ENCODE data around the gene ACAN. TPM values are rescaled to one million over a fixed set of nuclear protein-coding genes. Genes with fewer than 3 reads are reported as not detected.

ACAN gene
- total RNA-seq, 1 experiment from 2014 or later: 0.50 TPM

DNA sequence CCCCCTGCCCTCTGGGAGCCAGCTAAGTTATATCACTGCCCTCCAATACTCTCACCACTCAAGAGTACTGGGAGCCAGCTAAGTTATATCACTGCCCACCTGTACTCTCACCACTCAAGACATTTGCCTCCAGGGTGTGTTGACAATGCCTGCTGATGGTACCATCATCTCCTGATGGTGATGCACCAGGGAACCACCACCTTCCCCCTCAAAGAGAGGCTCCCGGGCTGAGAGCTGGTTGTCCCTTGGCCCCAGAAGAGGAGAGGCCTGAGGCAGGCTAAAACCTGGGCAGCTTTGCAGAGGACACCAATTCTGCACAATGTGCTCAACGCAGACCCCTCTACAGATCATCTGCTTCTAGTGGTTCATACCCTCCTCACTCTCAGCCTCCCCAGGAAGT is 99.6 kb downstream of the ACAN start:
- H3T11ph ChIP-seq (ENCODE audit: low read length): no peak overlapping the region
- no peaks in the 10 kb centered on the region for H4K20me1 ChIP-seq (ENCODE audit: control insufficient read depth, insufficient read depth, insufficient read length)
- H3K14ac ChIP-seq (ENCODE audit: insufficient read depth, low read length): no peak overlapping the region
- no peak overlapping the region for H2BK20ac ChIP-seq (ENCODE audit: low read depth, low read length, poor library complexity, severe bottlenecking)
- Mint-ChIP-seq H3K4me1 (peaks cover 35 to 88% of the 10 kb centered on the region in 2 experiments), H3K9me3 (no peaks in the 10 kb centered on the region), H3K36me3 (ENCODE audit: insufficient read depth in 1 of 3, low read depth in 3 of 3) (peaks cover 72 to 98% (median 96%) of the 10 kb centered on the region in 3 experiments), H3K27me3 (ENCODE audit: low read depth) (no peaks in the 10 kb centered on the region; the same call in 1 of the 2 replicates), H3K4me3 (no peak overlapping the region), H3K27ac (peak overlapping the region in 1 of 3 experiments; percentile 84; a peak in 3 of 7 replicates)
- H2BK5ac ChIP-seq (ENCODE audit: insufficient read length, low read length): no peak overlapping the region
- H2BK12ac ChIP-seq (ENCODE audit: insufficient read length, low read depth, low read length): no peak overlapping the region
- H3K9ac ChIP-seq (ENCODE audit: extremely low read depth, insufficient read length, low read length): no peak overlapping the region
- no peaks in the 10 kb centered on the region for H3K27me3 ChIP-seq (ENCODE audit: insufficient read depth, low read length)
- no peak overlapping the region for H2BK120ac ChIP-seq (ENCODE audit: low read depth, low read length, poor library complexity, severe bottlenecking)
- no peak overlapping the region for H4K91ac ChIP-seq (ENCODE audit: insufficient read length, low read depth, low read length)
- peaks cover 2% of the 10 kb centered on the region; the same call in 1 of the 2 replicates for H3K4me1 ChIP-seq (ENCODE audit: insufficient read depth, low read length)
- no peaks in the 10 kb centered on the region for H3K79me1 ChIP-seq (ENCODE audit: insufficient read depth, low read depth, low read length, poor library complexity, severe bottlenecking)
- no peaks in the 10 kb centered on the region for H3K23me2 ChIP-seq (ENCODE audit: insufficient read length, low read depth, low read length, poor library complexity, severe bottlenecking)
- no peak overlapping the region for H2AFZ ChIP-seq (ENCODE audit: low read length)
- H2BK15ac ChIP-seq (ENCODE audit: low read depth, low read length): no peak overlapping the region
- TF ChIP-seq, protein P1, sequence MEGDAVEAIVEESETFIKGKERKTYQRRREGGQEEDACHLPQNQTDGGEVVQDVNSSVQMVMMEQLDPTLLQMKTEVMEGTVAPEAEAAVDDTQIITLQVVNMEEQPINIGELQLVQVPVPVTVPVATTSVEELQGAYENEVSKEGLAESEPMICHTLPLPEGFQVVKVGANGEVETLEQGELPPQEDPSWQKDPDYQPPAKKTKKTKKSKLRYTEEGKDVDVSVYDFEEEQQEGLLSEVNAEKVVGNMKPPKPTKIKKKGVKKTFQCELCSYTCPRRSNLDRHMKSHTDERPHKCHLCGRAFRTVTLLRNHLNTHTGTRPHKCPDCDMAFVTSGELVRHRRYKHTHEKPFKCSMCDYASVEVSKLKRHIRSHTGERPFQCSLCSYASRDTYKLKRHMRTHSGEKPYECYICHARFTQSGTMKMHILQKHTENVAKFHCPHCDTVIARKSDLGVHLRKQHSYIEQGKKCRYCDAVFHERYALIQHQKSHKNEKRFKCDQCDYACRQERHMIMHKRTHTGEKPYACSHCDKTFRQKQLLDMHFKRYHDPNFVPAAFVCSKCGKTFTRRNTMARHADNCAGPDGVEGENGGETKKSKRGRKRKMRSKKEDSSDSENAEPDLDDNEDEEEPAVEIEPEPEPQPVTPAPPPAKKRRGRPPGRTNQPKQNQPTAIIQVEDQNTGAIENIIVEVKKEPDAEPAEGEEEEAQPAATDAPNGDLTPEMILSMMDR (conservative IDR thresholded peaks at IDR 0.05): no peak
- H3K79me2 ChIP-seq (ENCODE audit: insufficient read depth, low read length): no peaks in the 10 kb centered on the region
- H3K4ac ChIP-seq (ENCODE audit: low read depth, low read length): no peak overlapping the region
- no peaks in the 10 kb centered on the region for H3K9me3 ChIP-seq (ENCODE audit: control insufficient read depth, low read depth, low read length)
- no peak overlapping the region for H3K27ac ChIP-seq (ENCODE audit: insufficient read length, low read depth, low read length)
- no peak overlapping the region for H2AK5ac ChIP-seq (ENCODE audit: insufficient read length, low read length)
- H3K23ac ChIP-seq (ENCODE audit: insufficient read length, low read depth, low read length): no peak overlapping the region
- no peak for DNase-seq
- WGBS (ENCODE audit: extremely low coverage, insufficient read length, low lambda C conversion rate): no CpG with 5 or more reads among the region's 2 CpGs
- H4K8ac ChIP-seq (replicated peaks; ENCODE audit: insufficient read length, low read depth, low read length): no peak overlapping the region
- H3K18ac ChIP-seq (ENCODE audit: insufficient read length, low read depth, low read length): no peak overlapping the region
- no peak overlapping the region for H3K56ac ChIP-seq (ENCODE audit: insufficient read length, low read depth, low read length)
- no peak overlapping the region for H4K5ac ChIP-seq (ENCODE audit: insufficient read length, low read depth, low read length)
- H3K4me2 ChIP-seq (ENCODE audit: insufficient read depth, insufficient read length, low read length): no peak overlapping the region
